HepG2 (cell line): Measurements from ENCODE around the gene CTNND1. TPM values are rescaled to one million over a fixed set of nuclear protein-coding genes. Genes with fewer than 3 reads are reported as not detected.

Source experiments
- FOSL2 ChIP-seq: sonication (generic); formaldehyde crosslinking; IDR thresholded peaks from 2 replicates; pipeline ENCODE4 v1.4.0; 2020; ENCODE audit warnings: missing genetic modification reagents
- HCFC1 ChIP-seq: fragments of 150-350 bp; IDR thresholded peaks from 2 replicates; pipeline ENCODE4 v1.6.1; 2014; ENCODE audit warnings: low read depth, low read length
- HDAC2 ChIP-seq: sonication (generic); formaldehyde crosslinking; IDR thresholded peaks from 2 replicates; pipeline ENCODE4 v1.4.0; 2020; ENCODE audit warnings: missing genetic modification reagents
- HES4 ChIP-seq: sonication (generic); formaldehyde crosslinking; IDR thresholded peaks from 2 replicates; pipeline ENCODE4 v1.9.0; 2021; ENCODE audit warnings: mild to moderate bottlenecking, missing genetic modification reagents, borderline replicate concordance
- HNRNPLL ChIP-seq: fragments of 200-400 bp; formaldehyde crosslinking; IDR thresholded peaks from 2 replicates; pipeline ENCODE4 v1.6.1; 2017; ENCODE audit warnings: mild to moderate bottlenecking, low read depth, low read length; ENCODE audit not compliant: poor library complexity, severe bottlenecking
- HOXA9 ChIP-seq: sonication (generic); formaldehyde crosslinking; IDR thresholded peaks from 2 replicates; pipeline ENCODE4 v1.8.1; 2022; ENCODE audit warnings: missing genetic modification reagents, mild to moderate bottlenecking, moderate library complexity, borderline replicate concordance
- JARID2 ChIP-seq: sonication (generic); formaldehyde crosslinking; IDR thresholded peaks from 2 replicates; pipeline ENCODE4 v1.8.1; 2023; ENCODE audit warnings: missing genetic modification reagents, inconsistent platforms; ENCODE audit not compliant: insufficient replicate concordance
- MBD4 ChIP-seq: IDR thresholded peaks from 2 replicates; pipeline ENCODE4 v1.6.1; 2012; ENCODE audit warnings: low read length, inconsistent platforms, borderline replicate concordance
- NFRKB ChIP-seq: fragments of 450-650 bp; IDR thresholded peaks from 2 replicates; pipeline ENCODE4 v1.6.1; 2017
- PRDM15 ChIP-seq: sonication (generic); formaldehyde crosslinking; IDR thresholded peaks from 2 replicates; pipeline ENCODE4 v1.4.0; 2020; ENCODE audit warnings: missing genetic modification reagents
- SALL2 ChIP-seq: sonication (generic); formaldehyde crosslinking; IDR thresholded peaks from 2 replicates; pipeline ENCODE4 v1.8.1; 2023; ENCODE audit warnings: mild to moderate bottlenecking, missing genetic modification reagents, inconsistent platforms
- SIN3A ChIP-seq: IDR thresholded peaks from 2 replicates; pipeline ENCODE4 v1.6.1; 2011; ENCODE audit warnings: low read depth, mild to moderate bottlenecking, control low read depth, low read length, borderline replicate concordance
- SOX6 ChIP-seq, 2 experiments: fragments of 450-650 bp in 1 of 2; sonication (generic) in 1 of 2; formaldehyde crosslinking in 1 of 2; IDR thresholded peaks; 2 replicates each; pipeline versions ENCODE4 v1.4.0 to v1.6.1; 2017 to 2020; ENCODE audit warnings: antibody characterized with exemption in 1 of 2, mild to moderate bottlenecking in 1 of 2, missing genetic modification reagents in 1 of 2
- SP4 ChIP-seq: sonication (generic); formaldehyde crosslinking; IDR thresholded peaks from 2 replicates; pipeline ENCODE4 v1.8.1; 2023; ENCODE audit warnings: mild to moderate bottlenecking, missing genetic modification reagents
- SRY ChIP-seq: sonication (generic); formaldehyde crosslinking; IDR thresholded peaks from 2 replicates; pipeline ENCODE4 v1.8.0; 2022; ENCODE audit warnings: mild to moderate bottlenecking, missing genetic modification reagents
- ZBTB2 ChIP-seq: sonication (generic); formaldehyde crosslinking; IDR thresholded peaks from 2 replicates; pipeline ENCODE4 v1.8.0; 2022; ENCODE audit warnings: low read depth, missing genetic modification reagents
- ZBTB44 ChIP-seq: sonication (generic); formaldehyde crosslinking; IDR thresholded peaks from 2 replicates; pipeline ENCODE4 v1.4.0; 2020; ENCODE audit warnings: missing genetic modification reagents
- ZBTB7A ChIP-seq: sonication (generic); formaldehyde crosslinking; IDR thresholded peaks from 2 replicates; pipeline ENCODE4 v1.8.0; 2022; ENCODE audit warnings: mild to moderate bottlenecking, missing genetic modification reagents
- ZNF12 ChIP-seq: sonication (generic); formaldehyde crosslinking; IDR thresholded peaks from 2 replicates; pipeline ENCODE4 v1.5.0; 2020; ENCODE audit warnings: missing genetic modification reagents
- ZNF335 ChIP-seq: sonication (generic); formaldehyde crosslinking; IDR thresholded peaks from 2 replicates; pipeline ENCODE4 v1.4.0; 2020; ENCODE audit warnings: missing genetic modification reagents
- ZNF430 ChIP-seq: sonication (generic); formaldehyde crosslinking; IDR thresholded peaks from 2 replicates; pipeline ENCODE4 v1.9.0; 2021; ENCODE audit warnings: mild to moderate bottlenecking, missing genetic modification reagents
- ZNF614 ChIP-seq: IDR thresholded peaks from 2 replicates; pipeline ENCODE4 v1.6.1; 2018; ENCODE audit warnings: missing biosample characterization, missing genetic modification reagents, inconsistent platforms, borderline replicate concordance
- ZNF816 ChIP-seq: sonication (generic); formaldehyde crosslinking; IDR thresholded peaks from 2 replicates; pipeline ENCODE4 v1.8.0; 2022; ENCODE audit warnings: missing genetic modification reagents, mild to moderate bottlenecking, borderline replicate concordance
- polyA plus RNA-seq, 8 experiments: library from polyadenylated mRNA; depleted of rRNA in 3 of 8; stranded (reverse) in 7 of 8; unstranded in 1 of 8; fragments of >200 nt; fragmentation: Illumina TruSeq in 4 of 8; extraction: Trizol in 4 of 8; gene quantifications; 2 replicates each; pipeline versions ENCODE4 v1.2.1 to v1.2.3, GENCODE V29; 2011 to 2016; ENCODE audit warnings: low read depth in 4 of 8, missing spikeins in 1 of 8, mixed read lengths in 1 of 8; ENCODE audit not compliant: insufficient read depth in 1 of 8
- total RNA-seq, 5 experiments: library from RNA; depleted of rRNA; stranded (reverse); fragments of >200 nt; fragmentation: Illumina TruSeq; extraction: Trizol; gene quantifications; 2 replicates each; pipeline ENCODE4 v1.2.3, GENCODE V29; 2016; ENCODE audit warnings: low read depth in 1 of 5

CTNND1 gene
- total and polyA plus RNA-seq, 2 of the 13 experiments (the other 11 are each of a cell fraction or from before 2014, with no cell fraction given): 117 to 128 TPM

- TF ChIP-seq SOX6 (IDR thresholded peaks at IDR 0.05) (no peak), SOX6 (CRISPR knock-in tag; IDR thresholded peaks at IDR 0.05) (peak; percentile 95), ZNF614 (CRISPR knock-in tag) (peak; percentile 72; the same call in 1 of the 2 replicates), ZBTB44 (CRISPR knock-in tag) (no peak), MBD4 (peak; percentile 53; the same call in 1 of the 2 replicates), HDAC2 (CRISPR knock-in tag) (peak; percentile 91), ZBTB7A (CRISPR knock-in tag) (peak; percentile 67; the same call in 1 of the 2 replicates), HES4 (CRISPR knock-in tag) (no peak), PRDM15 (no peak), ZNF430 (CRISPR knock-in tag) (peak; percentile 76; the same call in 1 of the 2 replicates), ZNF816 (peak; percentile 77; the same call in 1 of the 2 replicates), ZBTB2 (no peak), ZNF12 (CRISPR knock-in tag) (peak; percentile 29; the same call in 1 of the 2 replicates), FOSL2 (peak; percentile 69), JARID2 (CRISPR knock-in tag) (no peak), HOXA9 (CRISPR knock-in tag) (no peak), SP4 (CRISPR knock-in tag) (no peak), HNRNPLL (no peak), SRY (CRISPR knock-in tag) (no peak), SIN3A (0 out of 2 replicates have a peak, but pooled peaks have one; percentile 27), NFRKB (no peak), HCFC1 (no peak), SALL2 (CRISPR knock-in tag) (no peak), ZNF335 (CRISPR knock-in tag) (no peak)
Observed at GRCh38 chr11:57778318-57779037, 16.9 kb downstream of the CTNND1 start (continued).
